ENCODE results near the gene MXRA8.

GRCh38 chr1:1328254-1328653, 30.1 kb downstream of the MXRA8 start:
- TF ChIP-seq CTCF (conservative IDR thresholded peaks at IDR 0.05; ENCODE audit: low read depth, low read length) (no peak), EZH2 (IDR thresholded peaks at IDR 0.05; ENCODE audit: low read length, unreplicated experiment) (no peak), EZH2phosphoT487 (IDR thresholded peaks at IDR 0.05; ENCODE audit: borderline replicate concordance, low read length) (no peak)

All from PC-3 (cell line).